IMR-90 (cell line): ENCODE measurements around the gene SLC22A5. TPM values are rescaled to one million over a fixed set of nuclear protein-coding genes. Genes with fewer than 3 reads are reported as not detected.

ENCODE experiments used
- ATAC-seq: fragments of 200-7000 bp; cut with Tn5 transposase; 2 replicates; pipeline ENCODE4 v1.9.1; 2020; ENCODE audit warnings: low read depth, mild to moderate bottlenecking, moderate library complexity
- BruUV-seq: library from RNA; stranded (reverse); fragments of 400-500 nt; replicated peaks from 2 replicates; lab custom pipeline; 2021; lab: Mats Ljungman, UMichigan
- CTCF ChIA-PET: fragments of 300-600 bp; formaldehyde crosslinking; extraction: SDS; loops from one replicate; lab custom pipeline; 2021; ENCODE audit warnings: antibody characterized with exemption; lab: Yijun Ruan, JAX
- POLR2A ChIA-PET: fragments of 300-600 bp; sonication (Branson Sonifier 250); formaldehyde crosslinking; loops from one replicate; lab custom pipeline; 2022; ENCODE audit warnings: antibody characterized with exemption; ENCODE audit not compliant: unreplicated experiment; lab: Charles Lee
- DNase-seq: peaks from one replicate; pipeline ENCODE4 v3.0.0; 2013
- H2AFZ ChIP-seq: replicated peaks from 2 replicates; pipeline ENCODE3; 2013; ENCODE audit warnings: low read length, mild to moderate bottlenecking; ENCODE audit not compliant: poor library complexity
- H2AK5ac ChIP-seq: 2 replicates; pipeline ENCODE4 v1.6.1; 2013; ENCODE audit warnings: low read depth, low read length, inconsistent platforms
- H2AK9ac ChIP-seq: replicated peaks from 2 replicates; pipeline ENCODE3; 2013; ENCODE audit warnings: mild to moderate bottlenecking, low read depth, low read length, moderate library complexity; ENCODE audit not compliant: poor library complexity
- H2BK120ac ChIP-seq: 2 replicates; pipeline ENCODE4 v1.6.1; 2013; ENCODE audit warnings: low read depth, low read length, inconsistent platforms
- H2BK15ac ChIP-seq: 3 replicates; pipeline ENCODE4 v1.6.1; 2013; ENCODE audit warnings: low read depth, low read length, inconsistent platforms
- H2BK20ac ChIP-seq: 2 replicates; pipeline ENCODE4 v1.6.1; 2013; ENCODE audit warnings: low read depth, mild to moderate bottlenecking, inconsistent platforms, low read length, moderate library complexity
- H2BK5ac ChIP-seq: 2 replicates; pipeline ENCODE4 v1.6.1; 2013; ENCODE audit warnings: mild to moderate bottlenecking, low read depth, low read length, inconsistent platforms; ENCODE audit not compliant: poor library complexity, severe bottlenecking
- H3K14ac ChIP-seq: replicated peaks from 2 replicates; pipeline ENCODE4 v1.6.1; 2013; ENCODE audit warnings: low read depth, low read length, inconsistent platforms
- H3K18ac ChIP-seq: 2 replicates; pipeline ENCODE4 v1.6.1; 2013; ENCODE audit warnings: low read depth, low read length, control low read depth
- H3K23ac ChIP-seq: 2 replicates; pipeline ENCODE4 v1.6.1; 2013; ENCODE audit warnings: low read depth, low read length, inconsistent platforms
- H3K27ac ChIP-seq: 2 replicates; pipeline ENCODE4 v1.5.1; 2013; ENCODE audit warnings: mild to moderate bottlenecking, control low read depth, low read length; ENCODE audit not compliant: insufficient read depth
- H3K27me3 ChIP-seq: 2 replicates; pipeline ENCODE4 v1.6.1; 2013; ENCODE audit warnings: low read length; ENCODE audit not compliant: control insufficient read depth, insufficient read depth
- H3K36me3 ChIP-seq: 2 replicates; pipeline ENCODE4 v1.6.1; 2013; ENCODE audit warnings: low read length, mixed read lengths; ENCODE audit not compliant: control insufficient read depth, insufficient read depth
- H3K4ac ChIP-seq: 2 replicates; pipeline ENCODE4 v1.6.1; 2013; ENCODE audit warnings: low read depth, low read length, inconsistent platforms
- H3K4me1 ChIP-seq: 2 replicates; pipeline ENCODE4 v1.6.1; 2013; ENCODE audit warnings: low read length, mixed read lengths; ENCODE audit not compliant: control insufficient read depth, insufficient read depth
- H3K4me2 ChIP-seq: 2 replicates; pipeline ENCODE4 v1.6.1; 2013; ENCODE audit warnings: low read depth, mild to moderate bottlenecking, control low read depth, low read length, moderate library complexity
- H3K4me3 ChIP-seq: 2 replicates; pipeline ENCODE4 v1.5.1; 2013; ENCODE audit warnings: low read depth, mild to moderate bottlenecking, control low read depth, low read length, moderate library complexity; ENCODE audit not compliant: insufficient read depth
- H3K56ac ChIP-seq: 2 replicates; pipeline ENCODE4 v1.6.1; 2013; ENCODE audit warnings: low read length, inconsistent platforms; ENCODE audit not compliant: insufficient read depth; ENCODE audit errors: extremely low read depth
- H3K79me1 ChIP-seq, 2 experiments: 2 replicates each; pipeline ENCODE4 v1.6.1; 2013; ENCODE audit warnings: low read length in 2 of 2, inconsistent platforms in 1 of 2, low read depth in 1 of 2
- H3K9ac ChIP-seq: 2 replicates; pipeline ENCODE4 v1.6.1; 2013; ENCODE audit warnings: low read depth, low read length, control low read depth
- H3K9me1 ChIP-seq: 2 replicates; pipeline ENCODE4 v1.6.1; 2013; ENCODE audit warnings: low read length, inconsistent platforms; ENCODE audit not compliant: insufficient read depth
- H3K9me3 ChIP-seq: 2 replicates; pipeline ENCODE4 v1.6.1; 2013; ENCODE audit warnings: low read length; ENCODE audit not compliant: control insufficient read depth, insufficient read depth
- H4K20me1 ChIP-seq: 2 replicates; pipeline ENCODE4 v1.6.1; 2013; ENCODE audit warnings: low read length, inconsistent platforms; ENCODE audit not compliant: insufficient read depth
- H4K5ac ChIP-seq: 2 replicates; pipeline ENCODE4 v1.6.1; 2013; ENCODE audit warnings: mild to moderate bottlenecking, low read depth, low read length, control low read depth
- H4K8ac ChIP-seq, 2 experiments: 2 replicates each; pipeline ENCODE4 v1.6.1; 2013; ENCODE audit warnings: low read depth in 2 of 2, low read length in 2 of 2, control low read depth in 1 of 2, inconsistent platforms in 1 of 2
- H4K91ac ChIP-seq: 2 replicates; pipeline ENCODE4 v1.6.1; 2013; ENCODE audit warnings: low read depth, low read length, inconsistent platforms; ENCODE audit not compliant: insufficient read depth
- BHLHE40 ChIP-seq: fragments of 150-350 bp; IDR thresholded peaks from 2 replicates; pipeline ENCODE4 v1.6.1; 2016; ENCODE audit warnings: mild to moderate bottlenecking, low read depth, low read length
- CEBPB ChIP-seq: IDR thresholded peaks from 2 replicates; pipeline ENCODE4 v1.6.1; 2012; ENCODE audit warnings: low read depth, low read length, improper control_type of control experiment
- MAZ ChIP-seq: IDR thresholded peaks from 2 replicates; pipeline ENCODE4 v1.6.1; 2012; ENCODE audit warnings: low read depth, mild to moderate bottlenecking, low read length, improper control_type of control experiment, moderate library complexity, borderline replicate concordance
- POLR2A ChIP-seq: IDR thresholded peaks from 2 replicates; pipeline ENCODE4 v1.6.1; 2012; ENCODE audit warnings: mild to moderate bottlenecking, low read depth, low read length
- RCOR1 ChIP-seq: IDR thresholded peaks from 2 replicates; pipeline ENCODE4 v1.6.1; 2012; ENCODE audit warnings: mild to moderate bottlenecking, low read length, improper control_type of control experiment; ENCODE audit not compliant: insufficient replicate concordance
- RFX5 ChIP-seq: IDR thresholded peaks from 2 replicates; pipeline ENCODE4 v1.8.0; 2012; ENCODE audit warnings: low read depth, mild to moderate bottlenecking, low read length, moderate library complexity
- WGBS, 2 experiments: methylation state at CpG; one replicate each; pipeline versions ENCODE4 v1.1.5 to v1.1.7; 2013; ENCODE audit warnings: missing lambda C conversion rate in 2 of 2; ENCODE audit not compliant: insufficient read length in 1 of 2; ENCODE audit errors: extremely low coverage in 2 of 2; 5-methylcytosine and 5-hydroxymethylcytosine counted together
- dilution Hi-C: fragments of 300-500 bp; cut with HindIII; formaldehyde crosslinking; loops from one replicate; pipeline ENCODE4 v1.14.3; 2018; ENCODE audit warnings: low sequenced_read_pairs; ENCODE audit not compliant: unreplicated experiment
- in situ Hi-C: fragments of 300-500 bp; cut with MboI; formaldehyde crosslinking; loops from 3 replicates; pipeline ENCODE4 v1.14.3; 2019; ENCODE audit warnings: low sequenced_read_pairs, inconsistent platforms, mixed read lengths
- intact Hi-C: fragments of 100-400 bp; cut with micrococcal nuclease; formaldehyde crosslinking; loops from 2 replicates; pipeline ENCODE4 v1.10.0; 2022
- polyA plus RNA-seq, 3 experiments: library from polyadenylated mRNA; depleted of rRNA; stranded (reverse); fragments of >200 nt; gene quantifications; 2 replicates each; pipeline ENCODE4 v1.2.3, GENCODE V29; 2012; ENCODE audit warnings: low replicate concordance in 1 of 3
- total RNA-seq: library from RNA; depleted of rRNA; stranded (reverse); fragments of >200 nt; gene quantifications from 2 replicates; pipeline ENCODE4 v1.2.3, GENCODE V29; 2012
- TF ChIP-seq, protein P1 (sequence below): conservative IDR thresholded peaks from 2 replicates; pipeline ENCODE4 v1.5.1; 2012; ENCODE audit warnings: mild to moderate bottlenecking, low read depth, low read length, improper control_type of control experiment

The SLC22A5 gene
- total and polyA plus RNA-seq, 2 of the 4 experiments (the other 2 are of a cell fraction), result 6.1 to 7.1 TPM

DNA sequence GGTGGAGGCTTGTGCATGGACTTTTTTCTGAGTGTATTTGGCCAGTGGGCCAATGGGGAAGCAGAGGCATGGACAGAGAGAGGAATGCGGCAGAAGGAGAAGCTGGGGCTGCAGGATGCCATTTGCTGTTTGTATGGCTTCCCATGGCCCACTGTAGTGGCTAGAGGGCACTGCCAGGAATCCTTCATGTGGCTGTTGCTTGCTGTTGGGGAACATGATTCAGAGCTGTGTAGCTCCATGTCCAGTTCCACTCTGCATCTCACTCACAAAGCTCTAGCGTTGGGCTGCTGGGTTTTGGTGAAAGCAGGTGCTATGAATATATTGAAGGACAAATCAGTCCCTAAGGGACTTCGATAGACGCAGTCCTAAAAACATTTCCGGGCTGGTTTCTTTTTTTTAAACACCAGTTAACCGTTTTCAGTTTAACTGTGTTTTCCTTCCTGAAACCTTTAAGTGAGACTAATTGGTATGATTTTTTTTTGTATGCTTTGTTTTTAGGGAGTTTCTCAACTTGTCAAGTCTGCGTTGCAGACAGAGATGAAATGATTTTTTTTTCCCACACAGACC lies 51.3 kb downstream of the SLC22A5 start:
- H3K27me3 ChIP-seq, result no peaks in the 10 kb centered on the region
- POLR2A ChIA-PET, result interaction anchor here (0.9 kb wide), 1 partner anchor 75 kb away, joined by 3 read pairs; no protein-coding TSS in a partner anchor
- no peak overlapping the region for H2BK5ac ChIP-seq
- no peak overlapping the region for H3K4me3 ChIP-seq
- H3K9ac ChIP-seq, result no peak overlapping the region
- no TSS peak for BruUV-seq
- H4K91ac ChIP-seq, result peak overlapping the region; percentile 57; the same call in 1 of the 2 replicates
- peak overlapping the region; percentile 45; the same call in 1 of the 2 replicates for H3K23ac ChIP-seq
- H3K56ac ChIP-seq, result no peak overlapping the region
- H2BK20ac ChIP-seq, result peak overlapping the region; percentile 33; the same call in 1 of the 2 replicates
- DNase-seq (no peak), ATAC-seq (no peak)
- peak overlapping the region in 1 of 2 experiments; percentile 62; a peak in 2 of 4 replicates for H4K8ac ChIP-seq
- no peak overlapping the region for H3K4me2 ChIP-seq
- H2BK120ac ChIP-seq, result peak overlapping the region; percentile 62; the same call in 1 of the 2 replicates
- no peak overlapping the region for H2BK15ac ChIP-seq
- peak overlapping the region; percentile 26 for H3K4ac ChIP-seq
- no peak overlapping the region for H3K27ac ChIP-seq
- peaks cover 14 to 75% of the 10 kb centered on the region in 2 experiments; a peak in 2 of 4 replicates for H3K79me1 ChIP-seq
- no peaks in the 10 kb centered on the region for H4K20me1 ChIP-seq
- dilution Hi-C loops, result no loop called here
- no peak overlapping the region for H4K5ac ChIP-seq
- H3K14ac ChIP-seq, result no peak overlapping the region; the same call in 1 of the 2 replicates
- H3K9me1 ChIP-seq, result peaks cover 27% of the 10 kb centered on the region
- TF ChIP-seq RCOR1, result no peak
- TF ChIP-seq, protein P1, sequence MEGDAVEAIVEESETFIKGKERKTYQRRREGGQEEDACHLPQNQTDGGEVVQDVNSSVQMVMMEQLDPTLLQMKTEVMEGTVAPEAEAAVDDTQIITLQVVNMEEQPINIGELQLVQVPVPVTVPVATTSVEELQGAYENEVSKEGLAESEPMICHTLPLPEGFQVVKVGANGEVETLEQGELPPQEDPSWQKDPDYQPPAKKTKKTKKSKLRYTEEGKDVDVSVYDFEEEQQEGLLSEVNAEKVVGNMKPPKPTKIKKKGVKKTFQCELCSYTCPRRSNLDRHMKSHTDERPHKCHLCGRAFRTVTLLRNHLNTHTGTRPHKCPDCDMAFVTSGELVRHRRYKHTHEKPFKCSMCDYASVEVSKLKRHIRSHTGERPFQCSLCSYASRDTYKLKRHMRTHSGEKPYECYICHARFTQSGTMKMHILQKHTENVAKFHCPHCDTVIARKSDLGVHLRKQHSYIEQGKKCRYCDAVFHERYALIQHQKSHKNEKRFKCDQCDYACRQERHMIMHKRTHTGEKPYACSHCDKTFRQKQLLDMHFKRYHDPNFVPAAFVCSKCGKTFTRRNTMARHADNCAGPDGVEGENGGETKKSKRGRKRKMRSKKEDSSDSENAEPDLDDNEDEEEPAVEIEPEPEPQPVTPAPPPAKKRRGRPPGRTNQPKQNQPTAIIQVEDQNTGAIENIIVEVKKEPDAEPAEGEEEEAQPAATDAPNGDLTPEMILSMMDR, result no peak
- no peak for TF ChIP-seq POLR2A
- no peak for TF ChIP-seq BHLHE40
- no peak for TF ChIP-seq CEBPB
- TF ChIP-seq RFX5, result no peak
- no peak for TF ChIP-seq MAZ
- H3K9me3 ChIP-seq, result no peaks in the 10 kb centered on the region
- no peak overlapping the region for H2AK9ac ChIP-seq
- H3K4me1 ChIP-seq, result peaks cover 29% of the 10 kb centered on the region
- H3K18ac ChIP-seq, result no peak overlapping the region
- in situ Hi-C loops, result loop anchor here (5.0 kb wide), 1 partner anchor 52 kb away; no protein-coding TSS in a partner anchor
- peak overlapping the region; percentile 80 for H2AK5ac ChIP-seq
- CTCF ChIA-PET, result interaction anchor here (0.6 to 0.8 kb wide), 2 partner anchors 70 to 80 kb away, joined by 3 read pairs; partner anchors contain the start of gene IRF1
- WGBS, 2 experiments, result 100% methylated on average over 1 of the region's 7 CpGs; no CpG with 5 or more reads in 1 of the 2 experiments
- peaks cover 2% of the 10 kb centered on the region; the same call in 1 of the 2 replicates for H3K36me3 ChIP-seq
- H2AFZ ChIP-seq, result peak overlapping the region; percentile 59
- intact Hi-C loops, result loop anchor here (5.0 kb wide), 1 partner anchor 37 kb away; no protein-coding TSS in a partner anchor
